T47D (cell line): ENCODE results near the gene ATXN7L3B.

Experiments
- DNase-seq, 2 experiments: peaks; one replicate each; pipeline versions ENCODE4 v3.0.0 to v3.0.0-alpha.2; 2011 to 2012; ENCODE audit warnings: low read depth in 1 of 2, low spot score in 1 of 2
- JUND ChIP-seq: IDR thresholded peaks from 2 replicates; pipeline ENCODE4 v1.6.1; 2012; ENCODE audit warnings: low read depth
- in situ Hi-C: cut with HindIII; loops from 2 replicates; pipeline ENCODE4 v1.10.0; 2016; ENCODE audit warnings: low sequenced_read_pairs, low pct_unique_long_range_greater_than_20kb

ATXN7L3B gene

DNA sequence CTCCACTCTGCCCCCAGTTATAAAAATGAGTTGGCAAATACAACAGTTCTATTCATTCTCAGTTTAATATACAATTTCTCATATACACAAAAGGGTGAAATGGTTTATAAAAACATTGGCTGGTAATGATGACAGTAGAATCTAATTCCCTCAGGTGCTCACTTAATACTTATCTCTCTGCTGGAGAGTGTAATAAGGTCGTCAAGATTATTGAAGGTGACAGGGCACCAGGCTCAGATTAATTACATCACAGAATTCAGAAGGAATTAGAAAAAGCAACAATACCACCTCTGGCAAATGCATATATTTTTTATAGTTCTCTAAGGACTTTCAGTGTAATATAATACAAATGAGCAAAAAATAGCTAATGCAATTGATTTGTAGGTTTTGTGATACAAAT, 42.3 kb downstream of the ATXN7L3B start:
- no peak for DNase-seq
- in situ Hi-C loops = no loop called here
- no peak for TF ChIP-seq JUND

- TF ChIP-seq JUND = no peak; the same call in 1 of the 2 replicates
- DNase-seq = peak in 1 of 2 experiments; percentile 54
- in situ Hi-C loops = no loop called here
These were observed 43.8 kb downstream of the ATXN7L3B start for GRCh38 chr12:74581439-74581838.

- peak in 1 of 2 experiments; percentile 15 for DNase-seq
- in situ Hi-C loops = no loop called here
- no peak for TF ChIP-seq JUND
These were observed 46.9 kb downstream of the ATXN7L3B start for GRCh38 chr12:74584483-74585062.

GRCh38 chr12:74586251-74586650, 48.6 kb downstream of the ATXN7L3B start:
- no peak for TF ChIP-seq JUND
- in situ Hi-C loops = no loop called here
- DNase-seq = no peak
